Epithelial cell of proximal tubule (primary cell): ENCODE data around the gene KRT31. TPM values are rescaled to one million over a fixed set of nuclear protein-coding genes. Genes with fewer than 3 reads are reported as not detected.

ENCODE experiments used
- DNase-seq: peaks from one replicate; pipeline ENCODE4 v3.0.0-alpha.2; 2011; ENCODE audit warnings: low read depth
- H3K4me3 ChIP-seq: 2 replicates; pipeline ENCODE4 v1.5.1; 2011; ENCODE audit warnings: low read depth, mild to moderate bottlenecking, low read length
- total RNA-seq: library from RNA; depleted of rRNA; stranded (reverse); fragments of >200 nt; gene quantifications from 2 replicates; pipeline ENCODE4 v1.2.3, GENCODE V29; 2015
- TF ChIP-seq, protein P1 (sequence below): conservative IDR thresholded peaks from 2 replicates; pipeline ENCODE4 v1.5.1; 2012; ENCODE audit warnings: low read depth, mild to moderate bottlenecking, low read length

Gene KRT31
- total RNA-seq: not detected in 2 replicates

DNA sequence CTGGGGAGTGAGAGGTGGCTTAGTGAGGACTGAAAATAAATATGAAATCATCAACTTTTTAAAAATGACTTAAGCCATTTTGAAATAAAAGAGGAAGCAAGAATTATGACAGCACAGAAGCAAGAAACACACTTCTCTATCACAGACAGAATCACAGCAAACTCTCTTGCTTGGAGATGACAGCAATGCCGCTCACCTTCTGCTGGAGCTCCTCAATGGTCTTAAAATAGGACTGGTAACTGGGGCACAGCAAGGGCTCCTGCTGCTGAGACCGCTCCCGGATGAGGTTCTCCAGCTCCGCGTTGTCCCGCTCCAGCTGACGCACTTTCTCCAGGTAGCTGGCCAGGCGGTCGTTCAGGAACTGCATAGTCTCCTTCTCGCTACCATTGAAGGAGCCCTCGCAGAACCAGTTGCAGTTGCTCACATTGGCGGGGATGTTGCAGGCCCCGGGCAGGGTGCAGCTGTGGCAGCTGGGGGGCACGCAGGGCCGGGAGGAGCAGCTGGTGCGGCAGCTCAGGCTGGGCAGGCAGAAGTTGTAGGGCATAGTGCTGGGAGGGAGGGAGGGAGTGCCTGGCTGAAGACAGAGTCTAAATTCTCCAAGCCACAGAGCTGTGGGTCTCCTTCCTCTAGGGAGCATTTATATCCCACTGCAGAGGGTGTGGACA lies at the start of gene KRT31:
KRT31 (minus strand) TSS at position 613 of the 665 bp plus-strand sequence; CDS start at position 544, 69 bp downstream.
- no peak for DNase-seq
- TF ChIP-seq, protein P1, sequence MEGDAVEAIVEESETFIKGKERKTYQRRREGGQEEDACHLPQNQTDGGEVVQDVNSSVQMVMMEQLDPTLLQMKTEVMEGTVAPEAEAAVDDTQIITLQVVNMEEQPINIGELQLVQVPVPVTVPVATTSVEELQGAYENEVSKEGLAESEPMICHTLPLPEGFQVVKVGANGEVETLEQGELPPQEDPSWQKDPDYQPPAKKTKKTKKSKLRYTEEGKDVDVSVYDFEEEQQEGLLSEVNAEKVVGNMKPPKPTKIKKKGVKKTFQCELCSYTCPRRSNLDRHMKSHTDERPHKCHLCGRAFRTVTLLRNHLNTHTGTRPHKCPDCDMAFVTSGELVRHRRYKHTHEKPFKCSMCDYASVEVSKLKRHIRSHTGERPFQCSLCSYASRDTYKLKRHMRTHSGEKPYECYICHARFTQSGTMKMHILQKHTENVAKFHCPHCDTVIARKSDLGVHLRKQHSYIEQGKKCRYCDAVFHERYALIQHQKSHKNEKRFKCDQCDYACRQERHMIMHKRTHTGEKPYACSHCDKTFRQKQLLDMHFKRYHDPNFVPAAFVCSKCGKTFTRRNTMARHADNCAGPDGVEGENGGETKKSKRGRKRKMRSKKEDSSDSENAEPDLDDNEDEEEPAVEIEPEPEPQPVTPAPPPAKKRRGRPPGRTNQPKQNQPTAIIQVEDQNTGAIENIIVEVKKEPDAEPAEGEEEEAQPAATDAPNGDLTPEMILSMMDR: no peak
- H3K4me3 ChIP-seq: no peak within 1 kb of the TSS

DNA sequence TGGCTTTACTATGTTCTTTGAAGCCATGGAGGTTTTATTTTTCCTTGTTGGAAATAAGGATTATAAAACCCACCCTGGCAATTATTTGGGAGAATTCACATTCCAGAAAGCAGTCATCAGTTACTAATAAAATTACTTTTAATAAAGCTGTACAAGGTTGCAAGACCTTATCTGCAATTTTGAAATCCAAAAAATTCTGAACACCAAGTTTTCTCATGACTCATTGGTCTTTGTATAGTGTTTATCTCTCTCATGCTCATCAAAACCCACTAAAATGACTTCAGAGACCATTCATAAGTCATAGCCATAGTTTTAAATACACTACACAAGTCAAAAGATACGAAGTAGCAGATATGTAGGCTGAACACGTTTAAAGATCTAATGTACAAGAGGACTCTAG lies 49.4 kb upstream of the KRT31 start:
- no peak overlapping the region for H3K4me3 ChIP-seq
- DNase-seq: no peak
- TF ChIP-seq, protein P1: no peak

DNA sequence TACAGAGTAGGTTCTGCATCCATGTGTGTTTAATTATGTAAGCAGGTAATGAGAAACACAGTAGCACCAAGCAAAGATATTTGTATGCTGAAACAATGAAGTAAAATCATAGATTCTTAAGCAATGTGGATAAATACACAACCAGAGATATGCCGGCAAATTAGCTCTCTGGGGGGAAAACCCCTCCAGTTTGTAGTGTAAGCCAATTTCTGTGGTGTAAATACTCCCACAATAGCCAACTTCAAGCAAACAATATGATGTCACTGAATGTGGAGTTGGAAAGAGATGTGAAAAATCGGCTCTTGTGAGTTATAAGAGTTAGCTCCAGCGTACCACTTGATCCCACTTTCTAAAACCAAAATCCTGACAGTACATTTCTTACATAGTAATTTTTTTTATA lies 47.2 kb upstream of the KRT31 start:
- TF ChIP-seq, protein P1: no peak
- no peak for DNase-seq
- H3K4me3 ChIP-seq: no peak overlapping the region

DNA sequence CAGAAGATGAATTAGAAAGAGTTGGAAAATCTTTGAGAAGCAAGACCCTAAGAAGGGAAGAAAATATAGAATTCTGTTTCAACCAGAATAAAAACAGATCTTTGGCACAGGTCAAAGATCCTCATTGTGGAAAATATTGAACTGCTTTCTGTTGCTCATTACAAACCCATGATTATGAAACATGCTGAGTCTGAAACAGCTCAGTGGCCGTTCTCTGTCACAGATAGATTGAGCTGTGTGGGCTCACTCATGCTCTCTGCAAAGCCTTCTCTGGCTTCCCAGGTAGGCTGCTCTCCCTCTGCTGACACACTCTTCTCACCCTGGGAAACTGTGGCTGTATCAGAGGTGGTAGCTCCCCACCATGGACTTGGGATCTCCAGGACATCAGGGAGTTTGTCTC lies 46.8 kb upstream of the KRT31 start:
- TF ChIP-seq, protein P1: no peak
- H3K4me3 ChIP-seq: no peak overlapping the region
- no peak for DNase-seq

DNA sequence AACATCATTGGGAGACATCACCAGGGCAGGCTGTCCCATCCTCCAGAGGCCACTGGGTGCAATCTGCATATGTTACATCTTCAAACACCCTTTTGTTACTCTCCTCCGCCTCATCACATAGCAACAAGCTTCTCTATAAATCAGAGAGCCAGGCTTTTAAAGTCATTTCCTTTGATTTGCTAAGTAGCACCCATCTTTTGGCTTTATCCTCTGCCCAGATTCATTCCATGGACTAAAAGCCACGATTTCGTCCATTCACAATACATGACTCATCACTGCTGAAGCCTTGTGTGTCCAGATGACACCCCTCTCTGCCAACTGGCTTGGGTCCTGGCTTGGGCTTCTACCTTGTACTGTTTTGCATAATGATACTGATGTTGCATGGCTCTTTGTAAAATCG lies 45.3 kb upstream of the KRT31 start:
- DNase-seq: no peak
- H3K4me3 ChIP-seq: no peak overlapping the region
- TF ChIP-seq, protein P1: no peak

DNA sequence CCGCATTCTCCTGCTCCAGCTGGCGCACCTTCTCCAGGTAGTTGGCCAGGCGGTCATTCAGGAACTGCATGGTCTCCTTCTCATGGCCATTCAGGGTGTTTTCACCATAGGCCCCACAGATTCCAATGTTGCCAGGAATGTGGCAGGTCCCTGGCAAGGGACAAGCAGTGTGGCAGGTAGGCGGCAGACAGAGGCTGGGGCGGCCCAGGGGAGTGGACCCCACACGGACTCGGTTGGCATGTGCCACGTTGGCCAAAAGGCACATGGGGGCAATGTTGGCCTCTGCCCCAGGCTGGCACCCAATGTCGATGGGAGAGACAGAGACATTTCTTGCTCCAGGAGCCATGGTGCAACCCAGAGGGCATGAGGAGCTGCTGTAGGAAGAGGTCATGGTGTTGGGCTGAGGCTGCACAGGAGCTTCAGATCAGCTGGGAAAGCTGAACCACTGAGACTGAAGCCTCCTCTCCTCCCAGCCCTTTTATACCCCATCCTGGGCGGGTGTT lies 43.2 kb upstream of the KRT31 start, which contains the start of gene KRT38:
KRT38 (minus strand) TSS at position 453 of the 503 bp plus-strand sequence; CDS start at position 391, 62 bp downstream.
- TF ChIP-seq, protein P1: no peak
- DNase-seq: no peak
- no peak within 1 kb of the TSS for H3K4me3 ChIP-seq

DNA sequence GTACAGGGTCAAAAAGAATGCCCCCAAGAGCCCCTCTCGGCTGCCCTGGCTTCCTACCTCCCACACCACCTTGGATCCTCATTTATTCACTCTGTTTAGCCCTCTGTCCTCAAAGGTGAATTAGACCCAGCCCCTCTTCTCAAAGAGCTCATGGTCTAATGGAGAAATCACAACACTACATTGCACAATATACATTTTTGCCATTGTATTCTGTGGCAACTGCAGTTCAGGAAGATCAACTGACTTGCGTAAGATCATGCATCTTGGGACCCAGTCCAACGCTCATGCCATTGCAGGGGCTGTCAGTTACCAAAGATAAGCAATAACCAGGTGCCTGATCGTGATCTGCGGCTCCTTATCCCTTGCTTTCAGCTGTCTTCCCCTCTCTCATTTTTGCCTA lies 42.0 kb upstream of the KRT31 start:
- DNase-seq: no peak
- TF ChIP-seq, protein P1: no peak
- no peak overlapping the region for H3K4me3 ChIP-seq
